Activated CD4-positive, alpha-beta T cell treated with anti-CD3 and anti-CD28 coated beads, Interleukin-2, amount 50 U/mL, for 16 hours (primary cell): ENCODE data around the gene SNX8.
"Not testable (repeated sequence)": the region's sequence is repeated elsewhere in the genome, so short reads cannot be mapped to it uniquely, and the experiment has no call there.

Source experiments
- DNase-seq: peaks from one replicate; pipeline ENCODE4 v3.0.0-alpha.2; 2020

The SNX8 gene

DNA sequence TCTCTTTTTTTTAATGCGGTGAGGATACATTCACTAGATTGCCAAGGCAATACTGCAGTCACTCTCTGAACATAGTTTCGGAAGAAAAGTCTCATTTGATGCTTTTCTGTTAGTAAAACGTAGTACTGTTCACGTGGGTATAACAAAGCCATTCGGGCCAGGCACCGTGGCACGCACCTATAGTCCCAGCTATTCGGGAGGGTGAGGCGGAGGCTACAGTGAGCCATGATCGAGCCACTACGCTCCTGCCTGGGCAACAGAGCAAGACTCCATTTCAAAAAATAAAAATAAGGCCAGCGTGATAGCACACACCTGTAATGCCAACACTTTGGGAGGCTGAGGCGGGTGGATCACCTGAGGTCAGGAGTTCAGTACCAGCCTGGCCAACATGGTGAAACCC, 24.6 kb downstream of the SNX8 start:
- no peak for DNase-seq

DNA sequence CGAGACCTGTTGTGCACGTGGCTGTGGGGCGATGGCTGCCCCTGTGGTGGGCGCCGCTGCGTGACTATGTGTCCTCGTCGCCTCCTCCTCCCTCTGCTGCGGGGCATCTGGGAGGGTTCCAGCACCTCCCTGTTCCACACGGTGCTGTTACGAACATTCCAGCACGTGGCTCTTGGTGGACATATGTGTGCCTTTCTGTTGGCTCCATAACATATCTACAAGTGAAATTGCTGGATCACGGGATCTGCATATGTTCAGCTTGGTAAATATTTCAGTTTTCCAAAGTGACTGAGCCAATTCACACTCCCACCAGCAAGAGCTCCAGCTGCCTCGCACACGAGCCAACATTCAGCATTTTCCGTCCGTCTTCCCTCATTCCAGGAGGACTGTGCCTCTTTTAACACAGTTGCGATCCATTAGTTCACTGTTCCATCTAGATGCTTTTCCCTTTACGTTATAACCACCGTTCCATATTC, 25.1 kb downstream of the SNX8 start:
- DNase-seq = no peak

DNA sequence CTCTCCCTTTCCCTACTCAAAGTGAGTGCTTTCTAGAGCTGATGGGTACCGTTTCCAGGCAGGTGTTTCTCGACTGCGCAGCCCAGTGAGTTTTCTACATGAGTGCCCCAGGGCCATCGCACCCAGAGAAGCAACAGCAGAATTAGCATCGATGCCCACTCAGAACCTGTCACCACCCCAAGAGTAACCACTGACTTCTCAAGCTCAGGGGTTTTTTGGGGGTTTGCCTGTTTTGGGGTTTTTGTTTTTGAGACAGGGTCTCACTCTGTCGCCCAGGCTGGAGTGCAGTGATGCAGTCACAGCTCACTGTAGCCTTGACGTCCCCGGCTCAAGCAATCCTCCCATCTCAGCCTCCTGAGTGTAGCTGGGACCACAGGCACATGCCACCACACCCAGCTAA, 25.7 kb downstream of the SNX8 start:
- DNase-seq = no peak

DNA sequence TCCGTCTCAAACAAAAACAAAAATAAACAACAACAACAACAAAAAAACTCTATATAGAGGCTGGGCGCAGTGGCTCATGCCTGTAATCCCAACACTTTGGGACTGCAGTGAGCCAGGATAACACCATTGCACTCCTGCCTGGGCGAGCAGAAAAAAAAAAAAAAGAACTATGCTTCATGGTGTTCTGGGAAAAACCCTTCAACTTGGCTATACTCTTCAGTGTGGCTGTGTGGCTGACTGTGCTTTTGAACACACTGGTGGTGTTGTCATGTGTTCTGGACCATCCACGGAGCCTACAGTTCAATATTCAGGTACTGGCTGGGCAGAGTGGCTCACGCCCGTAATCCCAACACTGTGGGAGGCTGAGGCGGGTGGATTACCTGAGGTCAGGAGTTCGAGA, 26.5 kb downstream of the SNX8 start:
- no peak for DNase-seq

DNA sequence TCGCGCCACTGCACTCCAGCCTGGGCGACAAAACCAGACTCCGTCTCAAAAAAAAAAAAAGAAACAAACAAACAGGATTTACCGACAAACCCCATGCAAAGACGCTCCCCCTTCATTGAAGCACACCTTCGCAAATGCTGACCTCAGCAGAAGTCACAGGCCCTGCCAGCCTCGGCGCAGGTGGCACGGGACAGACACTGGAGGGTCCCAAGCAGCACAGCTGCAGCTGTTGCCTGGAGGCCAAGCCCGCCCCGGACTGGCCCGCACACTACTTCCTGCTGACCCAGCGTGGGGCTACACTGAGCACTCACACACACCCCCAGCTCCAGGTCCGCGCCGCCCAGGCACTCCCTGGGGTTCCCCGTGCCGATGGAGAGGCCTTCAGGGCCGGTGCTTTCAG, 31.2 kb downstream of the SNX8 start:
- no peak for DNase-seq

DNA sequence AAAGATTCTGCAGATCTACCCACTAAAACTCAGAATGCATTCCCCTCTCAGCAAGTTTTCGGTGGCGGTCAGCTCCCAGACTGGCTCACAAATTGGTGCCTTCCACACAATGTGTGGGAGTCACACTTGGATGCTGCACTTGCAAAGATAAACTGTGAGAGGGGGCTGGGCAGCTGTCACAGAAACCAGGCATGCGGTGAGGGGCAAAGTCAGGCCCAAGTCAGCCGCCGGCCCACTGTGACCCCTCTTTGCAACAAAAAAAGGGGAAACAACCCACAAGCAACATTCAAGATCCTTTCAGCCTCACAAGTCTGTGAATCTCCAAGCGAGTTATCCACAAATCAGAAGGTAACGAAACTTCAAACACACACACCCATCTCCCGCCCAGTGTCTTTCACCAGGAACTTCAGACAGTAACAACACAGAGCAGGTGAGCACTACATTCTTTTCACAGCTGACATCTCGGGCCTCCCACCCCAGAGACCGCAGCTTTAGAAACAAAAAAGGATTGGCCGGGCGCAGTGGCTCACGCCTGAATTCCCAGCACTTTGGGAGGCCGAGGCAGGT, 32.0 kb downstream of the SNX8 start:
- no peak for DNase-seq

DNA sequence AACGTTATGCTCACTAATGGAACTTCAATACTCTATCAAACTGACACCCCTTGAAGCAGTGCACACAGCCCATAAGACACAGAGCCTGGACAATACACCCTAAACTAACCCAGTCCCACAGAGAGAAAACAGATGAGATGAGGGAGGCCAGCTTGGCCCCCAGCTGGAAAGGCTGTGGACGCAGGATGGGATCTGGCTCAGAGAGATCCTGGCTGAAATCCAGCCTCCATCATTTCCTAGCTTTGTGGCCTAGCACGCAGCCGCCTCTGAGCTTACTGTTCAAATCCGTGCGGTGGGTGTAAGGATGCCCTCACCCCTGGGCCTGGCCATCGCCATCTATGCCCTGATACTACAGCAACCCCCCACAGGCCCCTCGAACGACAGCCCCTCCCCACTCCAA, 32.7 kb downstream of the SNX8 start:
- DNase-seq = no peak

DNA sequence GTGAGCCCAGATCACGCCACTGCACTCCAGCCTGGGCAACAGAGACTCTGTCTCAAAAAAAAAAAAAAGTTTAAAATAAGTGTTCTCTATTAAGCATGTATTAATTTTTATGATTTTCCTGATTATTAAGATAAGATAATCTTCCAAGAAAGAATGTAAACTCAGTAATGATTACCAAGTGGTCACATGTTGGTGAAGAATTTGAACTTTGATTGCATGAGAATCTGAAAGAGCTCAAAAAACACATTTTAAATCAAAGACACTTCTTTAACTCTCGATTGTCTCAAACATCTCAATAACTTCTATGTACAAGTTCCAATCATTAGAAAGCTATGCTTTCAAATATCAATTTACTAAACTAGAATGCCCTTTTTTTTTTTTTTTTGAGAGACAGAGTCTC, 33.8 kb downstream of the SNX8 start:
- no peak for DNase-seq

DNA sequence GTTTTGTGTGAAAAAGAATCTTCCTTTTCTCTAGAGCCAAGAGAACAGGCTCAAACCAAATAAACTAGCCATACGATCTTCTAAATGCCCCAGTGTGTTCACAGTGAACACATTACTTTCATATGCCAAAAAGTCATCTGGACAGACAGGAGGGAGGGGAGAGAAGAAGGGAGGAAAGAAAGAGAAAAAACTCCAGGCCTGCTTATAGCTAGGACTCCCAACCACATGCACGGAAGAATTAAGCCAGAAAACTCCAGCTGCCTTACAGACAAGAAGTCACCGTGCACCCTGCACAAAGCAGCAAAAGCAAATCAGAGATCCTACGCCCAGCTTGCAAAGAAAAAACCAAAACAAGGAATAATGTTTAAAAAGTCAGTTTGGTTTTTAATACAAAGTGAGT, 34.3 kb downstream of the SNX8 start:
- DNase-seq = no peak

DNA sequence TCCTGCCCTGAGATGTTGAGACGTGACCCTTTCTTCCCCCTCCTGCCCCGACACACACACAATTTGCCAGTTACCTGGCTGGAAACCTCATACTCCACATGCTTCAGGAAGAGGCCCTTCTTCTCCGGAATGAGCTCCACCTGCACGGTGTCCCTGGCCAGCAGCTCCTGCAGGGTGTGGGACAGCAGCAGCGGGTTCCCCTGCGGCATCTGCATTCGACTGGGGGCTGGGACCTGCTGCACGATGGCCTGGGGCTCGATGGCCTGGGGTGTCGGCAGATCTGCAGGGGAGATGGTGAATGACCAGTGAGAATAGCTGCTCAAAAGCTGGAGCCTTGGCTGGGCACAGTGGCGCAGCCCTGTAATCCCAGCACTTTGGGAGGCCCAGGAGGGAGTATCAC, 36.2 kb downstream of the SNX8 start:
- DNase-seq = no peak

DNA sequence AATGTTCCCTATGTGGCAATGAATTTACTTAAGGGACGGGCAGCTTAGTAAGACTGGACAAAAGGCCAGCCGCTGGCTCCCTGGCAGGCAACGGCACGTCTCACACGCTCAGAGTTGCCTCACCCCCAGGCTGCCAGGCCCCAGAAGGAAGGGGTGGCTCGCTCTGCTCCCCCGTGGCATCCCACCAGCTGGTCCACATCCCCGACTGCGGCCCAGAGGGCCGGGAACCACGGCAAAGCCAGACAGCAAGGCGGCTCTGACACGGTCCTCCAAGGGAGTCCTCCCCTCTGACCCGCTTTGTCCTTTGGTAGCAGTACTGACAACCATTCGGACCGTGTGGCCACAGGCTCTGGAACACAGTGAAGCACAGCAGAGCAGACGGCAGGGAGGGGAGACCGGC, 38.1 kb downstream of the SNX8 start:
- no peak for DNase-seq

DNA sequence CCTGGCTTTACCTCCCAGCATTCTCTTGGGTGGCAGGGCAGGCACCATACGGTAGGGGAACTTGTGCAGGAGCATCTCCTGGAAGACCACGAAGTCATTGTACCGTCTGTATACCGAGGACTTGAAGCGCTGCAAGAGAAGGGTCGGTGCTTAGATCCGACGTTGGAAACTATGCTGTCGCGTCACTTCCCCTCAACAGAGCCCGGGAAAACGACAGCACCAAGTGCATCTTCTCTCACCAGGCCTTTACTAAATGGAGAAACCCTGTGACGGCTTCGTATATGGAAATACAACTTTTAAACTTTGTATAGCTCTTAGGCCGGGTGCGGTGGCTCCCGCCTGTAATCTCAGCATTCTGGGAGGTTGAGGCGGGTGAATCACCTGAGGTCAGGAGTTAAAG, 39.1 kb downstream of the SNX8 start:
- no peak for DNase-seq

DNA sequence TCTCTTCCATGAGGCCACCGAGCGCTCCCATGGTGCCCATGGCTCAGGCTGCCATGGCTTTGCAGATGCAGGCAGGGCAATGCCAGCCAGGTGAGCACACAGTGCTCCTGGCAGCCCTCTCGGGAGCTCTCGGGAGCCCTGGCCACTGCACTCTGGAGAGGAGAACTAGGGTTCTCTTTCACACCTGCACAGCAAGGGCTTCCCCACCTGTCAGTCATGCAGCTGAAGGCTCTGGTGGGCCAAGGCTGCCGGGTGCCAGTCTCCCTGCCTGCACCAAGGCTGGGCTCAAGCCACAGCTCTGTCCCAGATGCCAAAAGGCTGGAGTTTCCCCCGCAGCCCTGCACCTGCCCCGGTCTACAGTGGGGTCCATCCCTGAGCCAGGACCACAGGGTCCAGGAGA, 39.6 kb downstream of the SNX8 start:
- DNase-seq = no peak

DNA sequence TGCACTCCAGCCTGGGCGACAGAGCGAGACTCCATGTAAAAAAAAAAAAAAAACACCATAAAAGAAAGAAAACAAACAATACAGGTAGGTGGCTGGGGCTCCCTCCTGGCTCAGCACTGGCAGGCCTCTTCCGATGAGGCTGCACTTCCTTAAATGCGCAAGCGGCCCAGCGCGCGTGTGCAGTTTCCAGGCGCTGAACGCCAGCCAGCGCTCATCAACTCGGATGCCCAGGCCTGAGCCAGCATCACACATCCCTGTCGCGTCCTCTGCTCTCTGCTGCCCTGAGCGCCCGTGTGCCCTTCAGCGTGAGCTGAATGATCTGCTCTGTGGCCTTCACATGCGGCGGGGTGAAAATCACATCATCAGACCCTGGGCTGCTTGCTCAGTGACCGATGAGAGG, 40.4 kb downstream of the SNX8 start:
- DNase-seq = no peak

DNA sequence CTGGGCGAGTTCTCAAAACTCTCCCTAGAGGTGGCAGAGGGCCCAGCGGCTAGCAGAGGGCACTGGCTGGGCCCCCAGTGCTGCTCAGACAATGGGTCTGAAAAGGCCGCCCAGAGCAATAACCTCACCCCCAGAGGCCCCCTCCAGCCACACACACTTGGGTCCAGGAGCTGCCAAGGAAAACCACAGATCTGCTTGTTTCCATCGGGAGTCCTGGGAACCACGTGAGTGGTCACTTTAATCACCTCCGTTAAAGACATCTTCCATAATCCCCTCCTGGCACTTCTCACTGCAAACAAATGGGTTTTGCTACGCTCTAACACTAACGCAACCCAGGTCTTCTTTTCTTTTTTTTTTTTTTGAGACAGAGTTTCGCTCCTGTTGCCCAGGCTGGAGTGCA, 42.2 kb downstream of the SNX8 start:
- no peak for DNase-seq

DNA sequence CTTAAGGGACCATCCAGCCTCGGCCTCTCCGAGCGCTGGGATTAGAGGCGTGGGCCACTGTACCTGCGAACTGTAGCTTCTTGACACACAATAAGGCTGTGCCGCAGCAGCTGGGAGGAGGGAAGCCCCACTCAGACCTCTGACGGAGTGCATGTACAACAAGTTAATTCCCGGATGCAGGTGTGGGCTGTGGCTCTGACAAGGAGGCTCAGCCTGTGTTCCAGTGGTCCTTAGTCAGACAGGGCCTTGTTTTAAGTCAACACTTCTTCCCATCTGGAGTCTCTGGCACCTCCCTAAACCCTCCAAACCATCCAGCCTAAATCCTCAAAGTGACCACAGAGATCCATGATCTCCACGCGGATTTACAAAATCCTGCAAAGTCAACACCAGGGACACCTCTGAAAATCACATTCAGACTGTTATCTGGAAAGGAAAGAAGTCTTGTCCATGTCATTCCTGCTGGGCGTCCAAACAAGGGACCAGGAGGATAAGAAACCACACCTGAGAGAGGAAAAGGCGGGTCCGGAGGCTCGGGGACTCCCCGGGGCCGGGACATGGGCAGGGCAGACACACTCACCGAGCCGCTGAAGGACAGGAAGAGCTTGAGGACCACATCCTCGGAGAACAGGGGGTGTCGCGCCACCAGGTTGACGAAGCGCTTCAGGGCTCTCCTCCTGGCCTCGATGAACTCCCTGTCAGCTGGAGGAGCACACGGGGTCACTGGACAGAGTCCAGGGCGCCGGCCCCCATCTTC, 42.8 kb downstream of the SNX8 start:
- no peak for DNase-seq

DNA sequence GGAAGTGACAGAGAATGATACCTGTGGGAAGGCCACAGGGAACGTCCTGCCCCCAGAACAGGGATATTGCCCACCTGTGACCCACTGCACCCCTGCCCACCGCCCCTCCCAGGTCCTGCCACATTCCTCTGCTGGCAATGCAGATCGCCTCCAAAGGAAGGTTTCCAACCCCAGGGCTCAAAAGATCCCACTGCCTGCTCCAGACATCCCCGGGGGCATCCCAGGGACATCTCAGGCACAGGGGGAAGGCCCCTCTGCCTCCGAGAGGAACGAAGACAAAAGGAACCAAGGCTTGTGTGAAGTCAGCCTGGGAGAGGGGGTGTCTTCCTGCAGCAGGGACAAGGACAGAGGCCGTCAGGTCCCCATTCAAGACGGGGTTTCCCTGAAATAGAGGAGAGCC, 43.7 kb downstream of the SNX8 start:
- no peak for DNase-seq

DNA sequence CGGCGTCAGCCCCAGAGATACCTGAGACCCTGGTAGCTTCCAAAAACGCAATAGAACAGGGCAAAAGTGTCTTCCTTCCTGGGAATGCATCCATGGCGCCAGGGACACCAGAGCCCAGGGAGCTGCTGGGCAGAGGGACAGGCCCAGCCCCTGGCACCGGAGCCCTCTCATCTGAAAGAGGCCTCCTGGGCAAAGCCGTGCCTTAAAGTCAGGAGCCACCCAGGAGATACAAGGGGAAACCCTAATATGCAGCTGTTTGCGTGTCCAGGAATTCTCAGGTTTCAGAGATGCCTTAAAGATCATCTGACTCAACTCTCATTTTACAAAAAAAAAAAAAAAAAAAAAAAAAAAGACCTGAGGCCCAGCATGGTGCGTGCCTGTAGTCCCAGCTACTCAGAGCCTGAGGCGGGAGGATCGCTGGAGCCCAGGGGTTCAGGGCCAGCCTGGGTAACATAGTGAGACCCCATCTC, 44.2 kb downstream of the SNX8 start:
- DNase-seq = no peak

DNA sequence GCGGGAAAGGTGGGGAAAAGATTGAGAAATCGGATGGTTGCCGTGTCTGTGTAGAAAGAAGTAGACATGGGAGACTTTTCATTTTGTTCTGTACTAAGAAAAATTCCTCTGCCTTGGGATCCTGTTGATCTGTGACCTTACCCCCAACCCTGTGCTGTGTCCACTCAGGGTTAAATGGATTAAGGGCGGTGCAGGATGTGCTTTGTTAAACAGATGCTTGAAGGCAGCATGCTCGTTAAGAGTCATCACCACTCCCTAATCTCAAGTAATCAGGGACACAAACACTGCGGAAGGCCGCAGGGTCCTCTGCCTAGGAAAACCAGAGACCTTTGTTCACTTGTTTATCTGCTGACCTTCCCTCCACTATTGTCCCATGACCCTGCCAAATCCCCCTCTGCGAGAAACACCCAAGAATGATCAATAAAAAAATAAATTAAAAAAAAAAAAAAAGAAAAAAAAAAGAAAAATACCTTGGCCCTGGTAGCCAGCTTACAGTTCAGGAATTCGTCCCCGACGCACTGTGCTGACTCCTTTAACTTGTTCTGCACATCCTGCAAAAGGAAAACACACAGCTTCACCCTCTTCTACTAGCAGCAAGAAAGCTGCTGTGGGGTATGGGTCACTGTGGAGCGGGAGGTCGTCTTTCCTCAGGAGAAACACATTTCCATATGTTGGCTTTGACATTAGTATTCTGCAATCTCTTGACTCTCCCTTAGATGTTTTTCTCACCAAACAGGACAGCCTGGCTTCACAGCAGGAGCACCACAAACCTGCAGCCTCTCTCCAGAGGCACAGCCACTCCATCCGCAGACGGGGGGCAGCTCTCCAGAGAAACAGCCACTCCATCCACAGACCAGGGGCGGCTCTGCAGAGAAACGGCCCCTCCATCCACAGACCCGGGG, 44.9 kb downstream of the SNX8 start:
- DNase-seq = not testable (repeated sequence)

DNA sequence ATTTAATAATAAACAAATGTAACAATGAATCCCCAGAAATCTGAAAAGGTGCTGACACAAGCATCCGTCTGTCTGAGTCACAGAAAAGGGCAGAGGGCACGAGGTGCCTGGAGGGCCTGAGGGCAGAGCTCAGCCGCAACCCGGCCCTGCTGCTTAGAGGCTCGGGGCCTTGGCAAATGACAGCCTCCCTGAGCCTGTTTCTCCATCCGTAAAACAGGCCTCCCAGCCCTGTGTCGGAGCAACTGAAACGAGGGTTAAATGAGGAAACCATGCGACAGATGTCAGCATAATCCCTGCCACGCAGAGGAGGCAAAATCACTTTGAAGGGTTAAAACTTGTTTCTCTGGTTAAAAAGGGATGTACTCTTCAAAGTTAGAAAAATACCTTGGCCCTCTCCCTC, 47.3 kb downstream of the SNX8 start:
- no peak for DNase-seq

DNA sequence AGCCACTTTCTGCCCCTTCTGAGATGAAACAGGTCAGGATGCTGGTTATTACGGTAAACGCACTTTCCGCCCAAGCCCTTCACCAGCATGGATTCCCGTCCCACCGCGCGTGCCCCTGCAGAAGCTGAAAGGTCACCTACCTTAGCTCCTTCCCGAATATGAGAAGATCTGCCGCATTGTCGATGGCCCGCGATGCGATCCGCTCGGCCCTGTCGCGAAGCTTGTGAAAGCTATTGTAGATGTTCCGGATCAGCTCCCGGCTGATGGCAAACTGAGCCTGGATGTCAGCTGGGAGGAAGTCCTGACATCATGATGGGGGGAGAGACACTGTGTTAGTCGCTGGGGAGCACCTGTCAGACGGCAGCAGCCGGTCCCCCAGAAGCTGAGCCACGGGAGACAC, 50.1 kb downstream of the SNX8 start:
- no peak for DNase-seq

DNA sequence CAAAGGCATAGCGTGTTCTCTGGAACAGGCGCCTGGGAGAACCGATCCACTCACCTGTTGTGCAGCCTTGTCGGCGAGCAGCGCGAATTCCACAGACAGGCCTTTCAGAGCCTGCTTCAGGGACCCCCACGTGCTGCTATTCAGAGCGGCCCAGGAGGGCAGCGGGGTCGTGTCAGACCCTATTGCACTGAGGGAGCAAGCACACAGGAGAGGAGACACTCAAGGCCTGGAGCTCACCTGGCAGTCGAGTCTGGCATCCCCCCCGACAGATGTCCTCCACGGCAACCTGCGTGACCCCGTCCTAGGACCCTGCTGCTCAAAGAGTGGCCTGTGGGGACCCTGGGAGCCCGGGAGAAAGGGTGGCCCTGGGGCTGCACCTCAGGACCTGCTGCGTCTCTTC, 51.1 kb downstream of the SNX8 start:
- no peak for DNase-seq

DNA sequence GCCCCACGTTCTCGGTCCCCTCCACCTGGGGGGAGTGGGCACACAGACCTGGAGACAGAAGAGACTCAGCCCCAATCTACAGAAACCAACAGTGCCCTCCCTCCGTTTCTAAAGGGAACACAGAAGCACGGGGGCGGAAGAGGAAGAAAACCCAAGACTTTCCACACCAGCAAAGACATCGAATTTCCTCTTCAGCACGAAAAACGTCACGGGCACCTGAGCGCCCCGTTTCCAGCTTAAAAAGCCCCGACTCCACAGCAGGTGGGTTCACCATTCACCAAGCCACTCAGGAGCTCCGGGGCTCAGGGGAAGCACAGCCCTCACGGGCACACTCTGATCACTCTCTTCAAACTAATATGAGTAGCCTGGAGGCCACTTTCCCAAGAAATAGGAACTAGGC, 52.6 kb downstream of the SNX8 start:
- DNase-seq = no peak

DNA sequence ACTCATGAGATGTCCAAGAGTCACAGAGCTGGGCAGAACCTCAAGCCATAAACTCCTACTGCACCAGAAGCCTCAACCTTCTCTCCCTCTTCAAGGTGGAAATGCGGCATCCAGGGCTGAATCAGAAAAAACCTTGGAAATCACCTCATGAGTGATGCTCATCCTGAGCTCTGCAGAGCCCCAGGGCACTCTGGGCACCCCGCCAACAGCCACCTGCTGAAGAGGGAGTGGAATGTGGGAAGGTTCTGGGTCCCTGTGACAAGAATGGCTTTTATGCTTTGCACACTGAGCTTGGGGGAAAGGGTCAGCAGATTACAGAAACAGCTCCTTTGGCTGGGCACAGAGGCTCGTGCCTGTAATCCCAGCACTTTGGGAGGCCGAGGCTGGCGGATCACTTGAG, 53.4 kb downstream of the SNX8 start:
- no peak for DNase-seq
